ENCODE results near the gene C16orf95. TPM values are rescaled to one million over a fixed set of nuclear protein-coding genes. Genes with fewer than 3 reads are reported as not detected.

Gene C16orf95
- polyA plus RNA-seq, 1 donor from 2014 or later, result 5.9 TPM

DNA sequence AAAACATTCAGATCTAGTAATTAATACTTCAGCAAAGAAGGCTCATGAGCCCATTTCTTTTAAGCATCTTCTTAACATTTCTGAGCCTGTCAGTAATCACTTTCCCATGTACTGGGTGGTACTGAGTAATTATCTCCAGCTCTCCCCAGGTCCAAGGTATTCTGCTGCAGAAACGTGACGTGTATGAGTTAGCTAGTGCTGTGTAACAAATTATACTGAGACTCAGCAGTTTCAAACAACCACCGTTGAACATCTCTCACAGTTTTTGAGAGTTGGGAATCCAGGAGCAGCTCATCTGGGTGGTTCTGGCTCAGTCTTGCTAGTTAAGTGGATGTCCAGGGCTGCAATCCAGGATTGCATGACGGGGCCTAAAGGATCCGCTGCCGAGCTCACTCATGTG, 25.2 kb downstream of the C16orf95 start:
- no peak overlapping the region for H3K9ac ChIP-seq (ENCODE audit: low read length)
- H3K4me3 ChIP-seq (ENCODE audit: low read length), result no peak overlapping the region
- no peaks in the 10 kb centered on the region for H3K79me2 ChIP-seq (replicated peaks; ENCODE audit: insufficient read depth, low read length)
- no peak overlapping the region for H2AFZ ChIP-seq (ENCODE audit: low read depth, low read length)
- H3K9me2 ChIP-seq (ENCODE audit: insufficient read depth, low read length), result no peaks in the 10 kb centered on the region
- H3K27me3 ChIP-seq (ENCODE audit: insufficient read depth, low read depth, low read length), result no peaks in the 10 kb centered on the region
- no peaks in the 10 kb centered on the region for H3F3A ChIP-seq (ENCODE audit: insufficient read depth, low read length, poor library complexity, severe bottlenecking)
- H3K27ac ChIP-seq (ENCODE audit: low read length), result no peak overlapping the region
- H3K36me3 ChIP-seq (ENCODE audit: insufficient read depth, low read length), result no peaks in the 10 kb centered on the region
- H4K20me1 ChIP-seq (ENCODE audit: insufficient read depth), result no peaks in the 10 kb centered on the region
- H3K9me3 ChIP-seq (ENCODE audit: low read length), result no peaks in the 10 kb centered on the region
- no peak overlapping the region for H3K4me2 ChIP-seq (ENCODE audit: low read length)
- TF ChIP-seq EZH2 (IDR thresholded peaks at IDR 0.05; ENCODE audit: borderline replicate concordance, insufficient read depth, low read length, poor library complexity, severe bottlenecking) (no peak), RAD21 (conservative IDR thresholded peaks at IDR 0.05) (no peak), MXI1 (conservative IDR thresholded peaks at IDR 0.05; ENCODE audit: poor library complexity, severe bottlenecking) (no peak), EP300 (conservative IDR thresholded peaks at IDR 0.05; ENCODE audit: poor library complexity, severe bottlenecking) (no peak), SMC3 (conservative IDR thresholded peaks at IDR 0.05; ENCODE audit: poor library complexity) (no peak), POLR2AphosphoS5 (IDR thresholded peaks at IDR 0.05) (no peak), TAF1 (IDR thresholded peaks at IDR 0.05; ENCODE audit: low read depth) (no peak)
- TF ChIP-seq, protein P1, sequence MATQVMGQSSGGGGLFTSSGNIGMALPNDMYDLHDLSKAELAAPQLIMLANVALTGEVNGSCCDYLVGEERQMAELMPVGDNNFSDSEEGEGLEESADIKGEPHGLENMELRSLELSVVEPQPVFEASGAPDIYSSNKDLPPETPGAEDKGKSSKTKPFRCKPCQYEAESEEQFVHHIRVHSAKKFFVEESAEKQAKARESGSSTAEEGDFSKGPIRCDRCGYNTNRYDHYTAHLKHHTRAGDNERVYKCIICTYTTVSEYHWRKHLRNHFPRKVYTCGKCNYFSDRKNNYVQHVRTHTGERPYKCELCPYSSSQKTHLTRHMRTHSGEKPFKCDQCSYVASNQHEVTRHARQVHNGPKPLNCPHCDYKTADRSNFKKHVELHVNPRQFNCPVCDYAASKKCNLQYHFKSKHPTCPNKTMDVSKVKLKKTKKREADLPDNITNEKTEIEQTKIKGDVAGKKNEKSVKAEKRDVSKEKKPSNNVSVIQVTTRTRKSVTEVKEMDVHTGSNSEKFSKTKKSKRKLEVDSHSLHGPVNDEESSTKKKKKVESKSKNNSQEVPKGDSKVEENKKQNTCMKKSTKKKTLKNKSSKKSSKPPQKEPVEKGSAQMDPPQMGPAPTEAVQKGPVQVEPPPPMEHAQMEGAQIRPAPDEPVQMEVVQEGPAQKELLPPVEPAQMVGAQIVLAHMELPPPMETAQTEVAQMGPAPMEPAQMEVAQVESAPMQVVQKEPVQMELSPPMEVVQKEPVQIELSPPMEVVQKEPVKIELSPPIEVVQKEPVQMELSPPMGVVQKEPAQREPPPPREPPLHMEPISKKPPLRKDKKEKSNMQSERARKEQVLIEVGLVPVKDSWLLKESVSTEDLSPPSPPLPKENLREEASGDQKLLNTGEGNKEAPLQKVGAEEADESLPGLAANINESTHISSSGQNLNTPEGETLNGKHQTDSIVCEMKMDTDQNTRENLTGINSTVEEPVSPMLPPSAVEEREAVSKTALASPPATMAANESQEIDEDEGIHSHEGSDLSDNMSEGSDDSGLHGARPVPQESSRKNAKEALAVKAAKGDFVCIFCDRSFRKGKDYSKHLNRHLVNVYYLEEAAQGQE (IDR thresholded peaks at IDR 0.05; ENCODE audit: borderline replicate concordance), result no peak
- TF ChIP-seq, protein P2, sequence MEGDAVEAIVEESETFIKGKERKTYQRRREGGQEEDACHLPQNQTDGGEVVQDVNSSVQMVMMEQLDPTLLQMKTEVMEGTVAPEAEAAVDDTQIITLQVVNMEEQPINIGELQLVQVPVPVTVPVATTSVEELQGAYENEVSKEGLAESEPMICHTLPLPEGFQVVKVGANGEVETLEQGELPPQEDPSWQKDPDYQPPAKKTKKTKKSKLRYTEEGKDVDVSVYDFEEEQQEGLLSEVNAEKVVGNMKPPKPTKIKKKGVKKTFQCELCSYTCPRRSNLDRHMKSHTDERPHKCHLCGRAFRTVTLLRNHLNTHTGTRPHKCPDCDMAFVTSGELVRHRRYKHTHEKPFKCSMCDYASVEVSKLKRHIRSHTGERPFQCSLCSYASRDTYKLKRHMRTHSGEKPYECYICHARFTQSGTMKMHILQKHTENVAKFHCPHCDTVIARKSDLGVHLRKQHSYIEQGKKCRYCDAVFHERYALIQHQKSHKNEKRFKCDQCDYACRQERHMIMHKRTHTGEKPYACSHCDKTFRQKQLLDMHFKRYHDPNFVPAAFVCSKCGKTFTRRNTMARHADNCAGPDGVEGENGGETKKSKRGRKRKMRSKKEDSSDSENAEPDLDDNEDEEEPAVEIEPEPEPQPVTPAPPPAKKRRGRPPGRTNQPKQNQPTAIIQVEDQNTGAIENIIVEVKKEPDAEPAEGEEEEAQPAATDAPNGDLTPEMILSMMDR (IDR thresholded peaks at IDR 0.05; ENCODE audit: poor library complexity, severe bottlenecking), result no peak

DNA sequence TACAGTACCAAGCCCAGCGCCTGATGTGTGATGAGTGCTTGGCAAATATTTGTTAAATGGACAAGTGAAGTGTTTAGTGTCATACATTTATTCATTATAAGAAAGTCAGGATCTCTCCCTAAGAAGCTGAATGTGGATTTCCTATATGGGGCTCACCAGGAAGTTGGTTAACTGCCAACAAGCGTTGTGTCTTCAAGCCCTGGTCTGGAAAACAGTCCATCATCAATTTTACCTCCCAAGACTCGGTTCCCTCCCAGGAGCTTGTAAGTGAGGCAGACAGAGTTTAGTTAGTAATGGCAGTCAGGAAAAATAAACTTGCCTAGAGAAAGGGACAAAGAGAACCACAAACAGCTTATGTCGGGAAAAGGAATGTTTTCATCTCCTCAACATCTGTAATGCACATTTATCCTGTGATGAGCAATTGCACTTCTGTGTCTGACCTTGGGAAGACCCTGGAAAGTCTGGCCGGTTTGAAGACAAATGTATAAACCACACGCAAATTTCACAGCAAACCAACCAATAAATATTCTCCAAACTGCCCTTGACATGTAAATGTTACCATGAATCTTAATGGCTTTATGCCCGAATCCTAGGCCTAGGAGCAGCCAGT, 28.3 kb downstream of the C16orf95 start:
- no peak overlapping the region for H3K27ac ChIP-seq (ENCODE audit: low read length)
- no peaks in the 10 kb centered on the region for H3K27me3 ChIP-seq (ENCODE audit: insufficient read depth, low read depth, low read length)
- H3K9me3 ChIP-seq (ENCODE audit: low read length), result no peaks in the 10 kb centered on the region
- H3K4me2 ChIP-seq (ENCODE audit: low read length), result no peak overlapping the region
- H3K9ac ChIP-seq (ENCODE audit: low read length), result no peak overlapping the region
- no peaks in the 10 kb centered on the region for H4K20me1 ChIP-seq (ENCODE audit: insufficient read depth)
- no peaks in the 10 kb centered on the region for H3K9me2 ChIP-seq (ENCODE audit: insufficient read depth, low read length)
- H3K79me2 ChIP-seq (replicated peaks; ENCODE audit: insufficient read depth, low read length), result no peaks in the 10 kb centered on the region
- H3K4me3 ChIP-seq (ENCODE audit: low read length), result no peak overlapping the region
- H3K36me3 ChIP-seq (ENCODE audit: insufficient read depth, low read length), result no peaks in the 10 kb centered on the region
- TF ChIP-seq TAF1 (IDR thresholded peaks at IDR 0.05; ENCODE audit: low read depth) (no peak), EZH2 (IDR thresholded peaks at IDR 0.05; ENCODE audit: borderline replicate concordance, insufficient read depth, low read length, poor library complexity, severe bottlenecking) (no peak), POLR2AphosphoS5 (IDR thresholded peaks at IDR 0.05) (no peak), EP300 (conservative IDR thresholded peaks at IDR 0.05; ENCODE audit: poor library complexity, severe bottlenecking) (no peak), MXI1 (conservative IDR thresholded peaks at IDR 0.05; ENCODE audit: poor library complexity, severe bottlenecking) (no peak), SMC3 (conservative IDR thresholded peaks at IDR 0.05; ENCODE audit: poor library complexity) (no peak), RAD21 (conservative IDR thresholded peaks at IDR 0.05) (no peak)
- TF ChIP-seq, protein P2 (IDR thresholded peaks at IDR 0.05; ENCODE audit: poor library complexity, severe bottlenecking), result no peak
- TF ChIP-seq, protein P1 (IDR thresholded peaks at IDR 0.05; ENCODE audit: borderline replicate concordance), result no peak
- H3F3A ChIP-seq (ENCODE audit: insufficient read depth, low read length, poor library complexity, severe bottlenecking), result no peaks in the 10 kb centered on the region
- H2AFZ ChIP-seq (ENCODE audit: low read depth, low read length), result no peak overlapping the region

All from neural cell (in vitro differentiated cells).